ENCODE results near the gene SPRY4. TPM values are rescaled to one million over a fixed set of nuclear protein-coding genes. Genes with fewer than 3 reads are reported as not detected.

Gene SPRY4
- total and polyA plus RNA-seq, 2 of the 13 experiments (the other 11 are each of a cell fraction or from before 2014, with no cell fraction given) = 8.9 to 17.8 TPM

DNA sequence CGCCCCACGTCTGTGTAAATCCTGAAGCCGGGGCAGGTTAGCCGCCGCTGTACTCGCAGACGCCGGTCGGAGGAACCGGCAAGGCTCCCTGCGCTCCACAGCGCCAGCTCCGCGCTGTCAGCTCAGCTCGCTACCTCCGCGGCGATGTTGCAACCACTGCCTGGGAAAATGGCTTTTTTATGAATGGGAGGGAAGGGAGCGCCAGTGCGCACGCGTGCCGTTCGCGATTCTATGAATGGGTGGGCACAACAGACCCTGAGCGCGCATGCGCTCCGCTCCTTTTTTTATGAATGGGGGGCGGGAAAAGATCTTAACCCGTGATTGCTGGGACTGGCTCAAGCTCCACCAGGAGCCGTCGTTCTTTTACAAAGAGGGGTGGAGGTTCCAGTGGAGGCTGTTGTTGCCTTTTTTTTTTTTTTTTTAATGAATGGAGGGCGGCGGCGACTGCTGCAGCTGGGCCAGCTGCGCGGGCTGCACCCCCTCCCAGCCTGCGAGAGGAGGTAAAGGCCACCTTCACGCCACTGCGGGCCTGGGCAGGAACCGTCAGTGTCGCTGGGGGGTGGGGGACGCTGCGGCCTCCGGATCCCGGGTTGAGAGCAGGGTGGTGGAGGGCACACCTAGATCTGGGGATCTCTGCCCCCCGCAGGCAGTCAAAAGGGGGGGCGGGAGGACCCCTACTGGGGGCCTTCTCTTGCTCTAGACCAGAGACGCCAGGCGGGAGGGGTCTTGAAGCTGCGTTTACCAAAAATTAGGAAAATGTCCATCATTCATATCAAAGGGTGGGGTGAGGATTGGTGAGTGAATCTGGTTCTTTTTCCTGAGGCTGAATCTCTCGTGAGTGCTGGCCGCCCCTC is at the start of gene SPRY4 (continued):
- TF ChIP-seq, protein P1, sequence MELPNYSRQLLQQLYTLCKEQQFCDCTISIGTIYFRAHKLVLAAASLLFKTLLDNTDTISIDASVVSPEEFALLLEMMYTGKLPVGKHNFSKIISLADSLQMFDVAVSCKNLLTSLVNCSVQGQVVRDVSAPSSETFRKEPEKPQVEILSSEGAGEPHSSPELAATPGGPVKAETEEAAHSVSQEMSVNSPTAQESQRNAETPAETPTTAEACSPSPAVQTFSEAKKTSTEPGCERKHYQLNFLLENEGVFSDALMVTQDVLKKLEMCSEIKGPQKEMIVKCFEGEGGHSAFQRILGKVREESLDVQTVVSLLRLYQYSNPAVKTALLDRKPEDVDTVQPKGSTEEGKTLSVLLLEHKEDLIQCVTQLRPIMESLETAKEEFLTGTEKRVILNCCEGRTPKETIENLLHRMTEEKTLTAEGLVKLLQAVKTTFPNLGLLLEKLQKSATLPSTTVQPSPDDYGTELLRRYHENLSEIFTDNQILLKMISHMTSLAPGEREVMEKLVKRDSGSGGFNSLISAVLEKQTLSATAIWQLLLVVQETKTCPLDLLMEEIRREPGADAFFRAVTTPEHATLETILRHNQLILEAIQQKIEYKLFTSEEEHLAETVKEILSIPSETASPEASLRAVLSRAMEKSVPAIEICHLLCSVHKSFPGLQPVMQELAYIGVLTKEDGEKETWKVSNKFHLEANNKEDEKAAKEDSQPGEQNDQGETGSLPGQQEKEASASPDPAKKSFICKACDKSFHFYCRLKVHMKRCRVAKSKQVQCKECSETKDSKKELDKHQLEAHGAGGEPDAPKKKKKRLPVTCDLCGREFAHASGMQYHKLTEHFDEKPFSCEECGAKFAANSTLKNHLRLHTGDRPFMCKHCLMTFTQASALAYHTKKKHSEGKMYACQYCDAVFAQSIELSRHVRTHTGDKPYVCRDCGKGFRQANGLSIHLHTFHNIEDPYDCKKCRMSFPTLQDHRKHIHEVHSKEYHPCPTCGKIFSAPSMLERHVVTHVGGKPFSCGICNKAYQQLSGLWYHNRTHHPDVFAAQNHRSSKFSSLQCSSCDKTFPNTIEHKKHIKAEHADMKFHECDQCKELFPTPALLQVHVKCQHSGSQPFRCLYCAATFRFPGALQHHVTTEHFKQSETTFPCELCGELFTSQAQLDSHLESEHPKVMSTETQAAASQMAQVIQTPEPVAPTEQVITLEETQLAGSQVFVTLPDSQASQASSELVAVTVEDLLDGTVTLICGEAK (IDR thresholded peaks at IDR 0.05) = no peak
- TF ChIP-seq, protein P1 (CRISPR knock-in tag; IDR thresholded peaks at IDR 0.05) = peak; percentile 46
- TF ChIP-seq NFE2L1 (CRISPR knock-in tag; IDR thresholded peaks at IDR 0.05; ENCODE audit: borderline replicate concordance) (no peak), PPARG (CRISPR knock-in tag; conservative IDR thresholded peaks at IDR 0.05) (peak; percentile 74; the same call in 1 of the 2 replicates), ZNF720 (CRISPR knock-in tag; IDR thresholded peaks at IDR 0.05) (no peak), MAFG (CRISPR knock-in tag; IDR thresholded peaks at IDR 0.05) (no peak), ARNT2 (CRISPR knock-in tag; IDR thresholded peaks at IDR 0.05; ENCODE audit: low read depth) (0 out of 2 replicates have a peak, but pooled peaks have one; percentile 19), HOXA9 (CRISPR knock-in tag; IDR thresholded peaks at IDR 0.05; ENCODE audit: borderline replicate concordance) (peak; percentile 84; the same call in 1 of the 2 replicates), ZNF777 (CRISPR knock-in tag; IDR thresholded peaks at IDR 0.05) (peak; percentile 31), ZNF652 (CRISPR knock-in tag; IDR thresholded peaks at IDR 0.05; ENCODE audit: borderline replicate concordance, low read depth) (peak; percentile 97), ZNF101 (CRISPR knock-in tag; IDR thresholded peaks at IDR 0.05; ENCODE audit: borderline replicate concordance, low read depth) (no peak), SIN3B (IDR thresholded peaks at IDR 0.05; ENCODE audit: low read length) (0 out of 2 replicates have a peak, but pooled peaks have one; percentile 54), MED13 (CRISPR knock-in tag; IDR thresholded peaks at IDR 0.05) (peak; percentile 71; the same call in 1 of the 2 replicates), TCF12 (IDR thresholded peaks at IDR 0.05) (no peak), TCF12 (CRISPR knock-in tag; IDR thresholded peaks at IDR 0.05) (no peak), SCMH1 (CRISPR knock-in tag; IDR thresholded peaks at IDR 0.05; ENCODE audit: borderline replicate concordance) (no peak), ZNF138 (CRISPR knock-in tag; IDR thresholded peaks at IDR 0.05; ENCODE audit: low read depth) (peak; percentile 18; the same call in 1 of the 2 replicates)
- TF ChIP-seq, protein P2, sequence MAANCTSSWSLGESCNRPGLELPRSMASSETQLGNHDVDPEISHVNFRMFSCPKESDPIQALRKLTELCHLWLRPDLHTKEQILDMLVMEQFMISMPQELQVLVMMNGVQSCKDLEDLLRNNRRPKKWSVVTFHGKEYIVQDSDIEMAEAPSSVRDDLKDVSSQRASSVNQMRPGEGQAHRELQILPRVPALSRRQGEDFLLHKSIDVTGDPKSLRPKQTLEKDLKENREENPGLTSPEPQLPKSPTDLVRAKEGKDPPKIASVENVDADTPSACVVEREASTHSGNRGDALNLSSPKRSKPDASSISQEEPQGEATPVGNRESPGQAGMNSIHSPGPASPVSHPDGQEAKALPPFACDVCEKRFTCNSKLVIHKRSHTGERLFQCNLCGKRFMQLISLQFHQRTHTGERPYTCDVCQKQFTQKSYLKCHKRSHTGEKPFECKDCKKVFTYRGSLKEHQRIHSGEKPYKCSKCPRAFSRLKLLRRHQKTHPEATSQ (CRISPR knock-in tag; IDR thresholded peaks at IDR 0.05; ENCODE audit: borderline replicate concordance) = no peak

Measured in HepG2 (cell line).